CD14-positive monocyte (primary cell): ENCODE data around the gene LSMEM2. TPM values are rescaled to one million over a fixed set of nuclear protein-coding genes. Genes with fewer than 3 reads are reported as not detected.
A peak's percentile ranks its signal among the peaks of the same experiment; 100 is the strongest.

Experiments used
- DNase-seq, 3 donors: peaks; one replicate each; pipeline ENCODE4 v3.0.0-alpha.2; 2011 to 2022
- H2AFZ ChIP-seq: 2 replicates; pipeline ENCODE4 v1.6.0; 2012; ENCODE audit warnings: mild to moderate bottlenecking, low read depth, low read length, inconsistent platforms; ENCODE audit not compliant: insufficient read depth, poor library complexity, severe bottlenecking
- H3K27ac ChIP-seq, 2 donors: 1 replicate in 1 of 2; 2 replicates in 1 of 2; pipeline ENCODE4 v1.5.1; 2012 to 2013; ENCODE audit warnings: low read length in 2 of 2, control low read depth in 1 of 2, inconsistent platforms in 1 of 2, low read depth in 1 of 2, mild to moderate bottlenecking in 1 of 2
- H3K27me3 ChIP-seq, 2 donors: one replicate each; pipeline versions ENCODE4 v1.6.0 to v1.6.1; 2011 to 2013; ENCODE audit warnings: low read length in 2 of 2; ENCODE audit not compliant: control insufficient read depth in 2 of 2, insufficient read depth in 2 of 2
- H3K36me3 ChIP-seq, 2 donors: replicated peaks in 1 of 2; 1 replicate in 1 of 2; 2 replicates in 1 of 2; pipeline versions ENCODE4 v1.5.1 to v1.6.1; 2012 to 2013; ENCODE audit warnings: low read length in 2 of 2, control low read depth in 1 of 2, inconsistent platforms in 1 of 2, mild to moderate bottlenecking in 1 of 2; ENCODE audit not compliant: insufficient read depth in 2 of 2, control insufficient read depth in 1 of 2
- H3K4me1 ChIP-seq, 2 donors: 1 replicate in 1 of 2; 2 replicates in 1 of 2; pipeline versions ENCODE4 v1.5.1 to v1.6.1; 2012 to 2013; ENCODE audit warnings: low read length in 2 of 2, control low read depth in 1 of 2, inconsistent platforms in 1 of 2, mild to moderate bottlenecking in 1 of 2, moderate library complexity in 1 of 2; ENCODE audit not compliant: insufficient read depth in 2 of 2, control insufficient read depth in 1 of 2
- H3K4me2 ChIP-seq: replicated peaks from 2 replicates; pipeline ENCODE3; 2012; ENCODE audit warnings: low read length, moderate library complexity, mild to moderate bottlenecking; ENCODE audit not compliant: poor library complexity, severe bottlenecking; ENCODE audit errors: extremely low read depth
- H3K4me3 ChIP-seq, 3 experiments: fragments of 200-600 bp in 1 of 3; sonication (generic) in 1 of 3; replicated peaks in 1 of 3; 1 replicate in 2 of 3; 2 replicates in 1 of 3; pipeline ENCODE4 v1.5.1; 2011 to 2013; ENCODE audit warnings: low read length in 3 of 3, mild to moderate bottlenecking in 3 of 3, control low read depth in 2 of 3, low read depth in 2 of 3, inconsistent platforms in 1 of 3, moderate library complexity in 1 of 3
- H3K79me2 ChIP-seq: 2 replicates; pipeline ENCODE4 v1.6.0; 2012; ENCODE audit warnings: mild to moderate bottlenecking, control low read depth, inconsistent platforms, low read length, moderate library complexity; ENCODE audit not compliant: insufficient read depth
- H3K9ac ChIP-seq: 2 replicates; pipeline ENCODE4 v1.6.0; 2017; ENCODE audit warnings: low read length, mild to moderate bottlenecking; ENCODE audit not compliant: insufficient read depth, poor library complexity, severe bottlenecking
- H3K9me3 ChIP-seq, 2 donors: replicated peaks in 1 of 2; 1 replicate in 1 of 2; 2 replicates in 1 of 2; pipeline versions ENCODE4 v1.5.1 to v1.6.1; 2012 to 2013; ENCODE audit warnings: low read length in 2 of 2, control low read depth in 1 of 2; ENCODE audit not compliant: control insufficient read depth in 1 of 2, insufficient read depth in 1 of 2
- H4K20me1 ChIP-seq: 2 replicates; pipeline ENCODE4 v1.6.0; 2012; ENCODE audit warnings: mild to moderate bottlenecking, low read length, control low read depth, moderate library complexity; ENCODE audit not compliant: insufficient read depth
- H3K27ac Mint-ChIP-seq, 7 donors: one replicate each; pipeline ENCODE4 v1.8.0; 2020; ENCODE audit warnings: mild to moderate bottlenecking in 7 of 7, mixed read lengths in 7 of 7, moderate library complexity in 6 of 7, inconsistent platforms in 2 of 7
- H3K27me3 Mint-ChIP-seq, 3 donors: one replicate each; pipeline ENCODE4 v1.8.0; 2021 to 2022; ENCODE audit warnings: low read depth in 3 of 3, mild to moderate bottlenecking in 3 of 3, mixed read lengths in 3 of 3, moderate library complexity in 3 of 3, inconsistent platforms in 1 of 3
- H3K36me3 Mint-ChIP-seq, 2 donors: one replicate each; pipeline ENCODE4 v1.8.0; 2020; ENCODE audit warnings: mixed read lengths in 2 of 2, inconsistent platforms in 1 of 2, mild to moderate bottlenecking in 1 of 2
- H3K4me1 Mint-ChIP-seq: one replicate; pipeline ENCODE4 v1.8.0; 2020; ENCODE audit warnings: mild to moderate bottlenecking, mixed read lengths
- H3K4me3 Mint-ChIP-seq, 2 donors: one replicate each; pipeline ENCODE4 v1.8.0; 2020; ENCODE audit warnings: mild to moderate bottlenecking in 2 of 2, mixed read lengths in 2 of 2, moderate library complexity in 1 of 2
- H3K9me3 Mint-ChIP-seq, 7 donors: one replicate each; pipeline ENCODE4 v1.8.0; 2020 to 2022; ENCODE audit warnings: mixed read lengths in 7 of 7, mild to moderate bottlenecking in 6 of 7, moderate library complexity in 6 of 7, inconsistent platforms in 2 of 7
- CTCF ChIP-seq: fragments of 200-600 bp; IDR thresholded peaks from one replicate; pipeline ENCODE4 v1.8.0; 2022; ENCODE audit warnings: antibody characterized with exemption, mild to moderate bottlenecking
- WGBS: methylation state at CpG from one replicate; pipeline ENCODE4 v1.1.5; 2013; ENCODE audit warnings: missing lambda C conversion rate; ENCODE audit not compliant: insufficient coverage; 5-methylcytosine and 5-hydroxymethylcytosine counted together
- intact Hi-C, 2 donors: fragments of 100-400 bp; cut with micrococcal nuclease; formaldehyde crosslinking; loops; one replicate each; pipeline versions ENCODE4 v1.15.0 to v1.15.1; 2023
- polyA plus RNA-seq, 3 donors: library from polyadenylated mRNA; depleted of rRNA in 1 of 3; unstranded in 2 of 3; stranded (reverse) in 1 of 3; fragments of 300-500 nt in 2 of 3; fragments of >200 nt in 1 of 3; fragmentation: Illumina TruSeq in 2 of 3; gene quantifications; 1 replicate in 2 of 3; 2 replicates in 1 of 3; pipeline ENCODE4 v1.2.3, GENCODE V29; 2012 to 2021

The LSMEM2 gene
- polyA plus RNA-seq, 3 donors = not detected

- peaks cover 23 to 34% of the 10 kb centered on the region in 2 donors for H3K36me3 Mint-ChIP-seq
- Histone ChIP-seq H3K4me3 (no peak overlapping the region), H3K4me2 (no peak overlapping the region), H3K79me2 (peaks cover 14% of the 10 kb centered on the region), H4K20me1 (no peaks in the 10 kb centered on the region), H2AFZ (no peak overlapping the region), H3K9me3 (no peaks in the 10 kb centered on the region), H3K9ac (no peak overlapping the region), H3K36me3 (peaks cover 34 to 41% of the 10 kb centered on the region in 2 donors), H3K27me3 (no peaks in the 10 kb centered on the region), H3K27ac (no peak overlapping the region), H3K4me1 (peaks cover 6 to 7% of the 10 kb centered on the region in 2 donors)
- WGBS = 94% methylated on average over 23 of the region's 28 CpGs
- no peak for TF ChIP-seq CTCF
- intact Hi-C loops = no loop called here
- H3K4me1 Mint-ChIP-seq = peaks cover 7% of the 10 kb centered on the region
- H3K27me3 Mint-ChIP-seq = peaks cover 4 to 6% (median 4%) of the 10 kb centered on the region in 3 donors
- peak in 1 of 3 donors; percentile 1 for DNase-seq
- H3K9me3 Mint-ChIP-seq = peaks cover 0 to 2% (median 0%) of the 10 kb centered on the region in 7 donors
- H3K27ac Mint-ChIP-seq = peak overlapping the region in 1 of 7 donors; percentile 59
- H3K4me3 Mint-ChIP-seq = no peak overlapping the region
Measured at GRCh38 chr3:50286322-50287227, 7.7 kb downstream of the LSMEM2 start.

- no peak overlapping the region for H3K4me2 ChIP-seq
- peaks cover 4% of the 10 kb centered on the region in 3 donors for H3K27me3 Mint-ChIP-seq
- no peak overlapping the region for H2AFZ ChIP-seq
- H3K9me3 Mint-ChIP-seq = peaks cover 0 to 2% (median 0%) of the 10 kb centered on the region in 7 donors
- no peak overlapping the region for H3K27ac ChIP-seq
- no peak overlapping the region for H3K9ac ChIP-seq
- H3K9me3 ChIP-seq = no peaks in the 10 kb centered on the region
- TF ChIP-seq CTCF = no peak
- peaks cover 7% of the 10 kb centered on the region for H3K4me1 Mint-ChIP-seq
- no peak overlapping the region for H3K4me3 ChIP-seq
- peaks cover 18% of the 10 kb centered on the region for H3K79me2 ChIP-seq
- H3K4me3 Mint-ChIP-seq = no peak overlapping the region
- H3K27me3 ChIP-seq = no peaks in the 10 kb centered on the region
- DNase-seq = no peak
- H4K20me1 ChIP-seq = no peaks in the 10 kb centered on the region
- H3K4me1 ChIP-seq = peaks cover 9 to 13% of the 10 kb centered on the region in 2 donors
- peak overlapping the region in 1 of 7 donors; percentile 59 for H3K27ac Mint-ChIP-seq
- WGBS = 100% methylated on average over 1 of the region's 1 CpG
- intact Hi-C loops = no loop called here
- H3K36me3 Mint-ChIP-seq = peaks cover 23 to 34% of the 10 kb centered on the region in 2 donors
- peaks cover 34 to 41% of the 10 kb centered on the region in 2 donors for H3K36me3 ChIP-seq
Measured at GRCh38 chr3:50287262-50287661, 8.4 kb downstream of the LSMEM2 start.
